Testis (tissue), 3 donors: Measurements from ENCODE around the gene CFAP46. TPM values are rescaled to one million over a fixed set of nuclear protein-coding genes. Genes with fewer than 3 reads are reported as not detected.

Experiments
- DNase-seq: peaks from one replicate; pipeline ENCODE4 v3.0.0-alpha.2; 2019
- H3K27ac ChIP-seq, 2 donors: fragments of 200-600 bp; sonication (generic); one replicate each; pipeline ENCODE4 v1.5.1; 2019
- H3K27me3 ChIP-seq: fragments of 200-600 bp; sonication (generic); one replicate; pipeline ENCODE4 v1.5.1; 2019
- H3K36me3 ChIP-seq: fragments of 200-600 bp; sonication (generic); one replicate; pipeline ENCODE4 v1.5.1; 2017; ENCODE audit warnings: low read depth; ENCODE audit errors: missing control alignments
- H3K4me1 ChIP-seq: fragments of 200-600 bp; sonication (generic); one replicate; pipeline ENCODE4 v1.5.1; 2019
- H3K4me3 ChIP-seq, 2 donors: fragments of 200-600 bp; sonication (generic); one replicate each; pipeline ENCODE4 v1.5.1; 2017 to 2019
- H3K9me3 ChIP-seq: fragments of 200-600 bp; sonication (generic); one replicate; pipeline ENCODE4 v1.5.1; 2017
- POLR2A ChIP-seq: fragments of 450-650 bp; IDR thresholded peaks from one replicate; pipeline ENCODE4 v1.6.1; 2017; ENCODE audit warnings: antibody characterized with exemption, mild to moderate bottlenecking, moderate library complexity
- WGBS, 2 donors: methylation state at CpG; one replicate each; pipeline ENCODE4 v1.1.5; 2018; 5-methylcytosine and 5-hydroxymethylcytosine counted together
- intact Hi-C: fragments of 100-400 bp; cut with DNase I; formaldehyde crosslinking; loops from one replicate; pipeline ENCODE4 v1.15.1; 2023; ENCODE audit warnings: low total_unique reads
- polyA plus RNA-seq: library from polyadenylated mRNA; stranded (reverse); fragments of 350-450 nt; fragmentation: Illumina TruSeq; extraction: RNeasy Lipid Tissue Mini Kit (QIAGEN cat#74804); gene quantifications from one replicate; pipeline ENCODE4 v1.2.3, GENCODE V29; 2014; ENCODE audit warnings: low read depth, low replicate concordance; ENCODE audit not compliant: insufficient read depth
- total RNA-seq, 2 donors: library from RNA; depleted of rRNA; stranded (reverse); fragments of >200 nt; gene quantifications; one replicate each; pipeline ENCODE4 v1.2.3, GENCODE V29; 2016
- TF ChIP-seq, protein P1 (sequence below), 3 experiments: fragments of 450-650 bp in 2 of 3; fragments of 200-600 bp in 1 of 3; sonication (generic) in 1 of 3; IDR thresholded peaks; one replicate each; pipeline ENCODE4 v1.5.1; 2016 to 2019; ENCODE audit warnings: antibody characterized with exemption in 3 of 3, mild to moderate bottlenecking in 2 of 3, moderate library complexity in 1 of 3

The CFAP46 gene
- total and polyA plus RNA-seq, 3 donors from 2014 or later: 36.0 to 67.6 (median 59.0) TPM

- H3K27ac ChIP-seq: no peak overlapping the region
- H3K27me3 ChIP-seq: no peaks in the 10 kb centered on the region
- peak; percentile 34 for DNase-seq
- no peak for TF ChIP-seq POLR2A
- TF ChIP-seq, protein P1, sequence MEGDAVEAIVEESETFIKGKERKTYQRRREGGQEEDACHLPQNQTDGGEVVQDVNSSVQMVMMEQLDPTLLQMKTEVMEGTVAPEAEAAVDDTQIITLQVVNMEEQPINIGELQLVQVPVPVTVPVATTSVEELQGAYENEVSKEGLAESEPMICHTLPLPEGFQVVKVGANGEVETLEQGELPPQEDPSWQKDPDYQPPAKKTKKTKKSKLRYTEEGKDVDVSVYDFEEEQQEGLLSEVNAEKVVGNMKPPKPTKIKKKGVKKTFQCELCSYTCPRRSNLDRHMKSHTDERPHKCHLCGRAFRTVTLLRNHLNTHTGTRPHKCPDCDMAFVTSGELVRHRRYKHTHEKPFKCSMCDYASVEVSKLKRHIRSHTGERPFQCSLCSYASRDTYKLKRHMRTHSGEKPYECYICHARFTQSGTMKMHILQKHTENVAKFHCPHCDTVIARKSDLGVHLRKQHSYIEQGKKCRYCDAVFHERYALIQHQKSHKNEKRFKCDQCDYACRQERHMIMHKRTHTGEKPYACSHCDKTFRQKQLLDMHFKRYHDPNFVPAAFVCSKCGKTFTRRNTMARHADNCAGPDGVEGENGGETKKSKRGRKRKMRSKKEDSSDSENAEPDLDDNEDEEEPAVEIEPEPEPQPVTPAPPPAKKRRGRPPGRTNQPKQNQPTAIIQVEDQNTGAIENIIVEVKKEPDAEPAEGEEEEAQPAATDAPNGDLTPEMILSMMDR (IDR thresholded peaks at IDR 0.05): no peak
- H3K4me1 ChIP-seq: peaks cover 11% of the 10 kb centered on the region
- intact Hi-C loops: no loop called here
- no peak overlapping the region for H3K4me3 ChIP-seq
- WGBS, 2 donors: 49 to 51% methylated on average over 20 to 29 of the region's 29 CpGs
- H3K36me3 ChIP-seq: no peaks in the 10 kb centered on the region
- no peaks in the 10 kb centered on the region for H3K9me3 ChIP-seq
Measured at GRCh38 chr10:132833421-132834111, 108.8 kb downstream of the CFAP46 start.

GRCh38 chr10:132832186-132832969 is 110.0 kb downstream of the CFAP46 start:
- H3K4me1 ChIP-seq: peaks cover 11% of the 10 kb centered on the region
- intact Hi-C loops: no loop called here
- H3K27me3 ChIP-seq: no peaks in the 10 kb centered on the region

DNA sequence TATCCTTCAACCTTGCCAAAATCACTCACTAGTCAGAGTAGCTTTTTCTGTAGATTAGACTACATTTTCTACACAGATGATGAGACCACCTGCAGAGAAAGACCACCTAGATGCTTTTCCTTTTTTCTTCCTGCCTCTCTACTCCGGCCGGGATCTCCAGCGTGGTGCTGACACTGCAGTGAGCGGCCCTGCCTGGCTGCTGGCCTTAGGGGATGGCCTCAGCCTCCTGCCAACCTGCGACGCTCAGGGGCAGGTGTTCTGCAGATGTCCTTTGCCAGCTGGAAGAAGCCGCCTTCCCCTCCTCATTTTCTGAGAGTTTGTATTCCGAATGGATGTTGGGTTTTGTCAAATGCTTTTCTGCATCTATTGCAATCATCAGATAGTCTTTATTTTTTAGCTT is 113.0 kb downstream of the CFAP46 start:
- 64 to 84% methylated on average over 8 of the region's 8 CpGs for WGBS, 2 donors
- intact Hi-C loops: no loop called here
- Histone ChIP-seq H3K27ac (no peak overlapping the region), H3K36me3 (no peaks in the 10 kb centered on the region), H3K27me3 (no peaks in the 10 kb centered on the region), H3K9me3 (no peaks in the 10 kb centered on the region), H3K4me1 (peaks cover 4% of the 10 kb centered on the region), H3K4me3 (no peak overlapping the region)
- DNase-seq: no peak
- TF ChIP-seq, protein P1 (IDR thresholded peaks at IDR 0.05): no peak
- TF ChIP-seq POLR2A: no peak

More at GRCh38 chr10:132832186-132832969, 110.0 kb downstream of the CFAP46 start:
- H3K27ac ChIP-seq: no peak overlapping the region
- no peak overlapping the region for H3K4me3 ChIP-seq
- TF ChIP-seq POLR2A: no peak
- TF ChIP-seq, protein P1 (IDR thresholded peaks at IDR 0.05): no peak
- WGBS, 2 donors: 45 to 51% methylated on average over 29 to 30 of the region's 30 CpGs
- no peaks in the 10 kb centered on the region for H3K36me3 ChIP-seq
- DNase-seq: no peak
- no peaks in the 10 kb centered on the region for H3K9me3 ChIP-seq

DNA sequence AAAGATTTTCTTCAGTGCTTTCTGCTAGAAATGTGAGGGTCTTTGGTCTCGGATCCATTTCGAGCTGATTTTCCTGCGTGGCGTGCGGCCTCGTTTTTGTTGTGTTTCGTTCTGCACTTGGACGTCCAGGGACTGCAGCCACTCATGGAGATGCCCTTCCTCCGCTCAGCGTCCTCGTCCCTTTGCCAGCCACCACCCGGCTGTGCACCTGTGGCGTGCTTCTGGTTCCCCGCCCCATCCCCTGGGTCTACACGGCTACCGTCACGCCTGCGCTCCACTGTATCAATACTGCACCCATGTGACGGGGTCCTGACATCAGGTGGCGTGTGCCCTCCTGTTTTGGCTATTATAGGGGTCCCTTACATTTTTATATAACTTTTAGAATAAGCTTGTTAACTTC is 113.7 kb downstream of the CFAP46 start:
- DNase-seq: no peak
- no peaks in the 10 kb centered on the region for H3K9me3 ChIP-seq
- 90 to 95% methylated on average over 20 of the region's 20 CpGs for WGBS, 2 donors
- TF ChIP-seq, protein P1 (IDR thresholded peaks at IDR 0.05): no peak
- TF ChIP-seq POLR2A: no peak
- H3K27me3 ChIP-seq: no peaks in the 10 kb centered on the region
- peaks cover 4% of the 10 kb centered on the region for H3K4me1 ChIP-seq
- H3K4me3 ChIP-seq: no peak overlapping the region
- no peak overlapping the region for H3K27ac ChIP-seq
- intact Hi-C loops: no loop called here
- H3K36me3 ChIP-seq: no peaks in the 10 kb centered on the region
